ENCODE results near the gene TNFRSF17. TPM values are rescaled to one million over a fixed set of nuclear protein-coding genes. Genes with fewer than 3 reads are reported as not detected.

TNFRSF17 gene
- total and polyA plus RNA-seq, 9 of the 15 experiments (the other 6 are each of a cell fraction or from before 2014, with no cell fraction given), result not detected

DNA sequence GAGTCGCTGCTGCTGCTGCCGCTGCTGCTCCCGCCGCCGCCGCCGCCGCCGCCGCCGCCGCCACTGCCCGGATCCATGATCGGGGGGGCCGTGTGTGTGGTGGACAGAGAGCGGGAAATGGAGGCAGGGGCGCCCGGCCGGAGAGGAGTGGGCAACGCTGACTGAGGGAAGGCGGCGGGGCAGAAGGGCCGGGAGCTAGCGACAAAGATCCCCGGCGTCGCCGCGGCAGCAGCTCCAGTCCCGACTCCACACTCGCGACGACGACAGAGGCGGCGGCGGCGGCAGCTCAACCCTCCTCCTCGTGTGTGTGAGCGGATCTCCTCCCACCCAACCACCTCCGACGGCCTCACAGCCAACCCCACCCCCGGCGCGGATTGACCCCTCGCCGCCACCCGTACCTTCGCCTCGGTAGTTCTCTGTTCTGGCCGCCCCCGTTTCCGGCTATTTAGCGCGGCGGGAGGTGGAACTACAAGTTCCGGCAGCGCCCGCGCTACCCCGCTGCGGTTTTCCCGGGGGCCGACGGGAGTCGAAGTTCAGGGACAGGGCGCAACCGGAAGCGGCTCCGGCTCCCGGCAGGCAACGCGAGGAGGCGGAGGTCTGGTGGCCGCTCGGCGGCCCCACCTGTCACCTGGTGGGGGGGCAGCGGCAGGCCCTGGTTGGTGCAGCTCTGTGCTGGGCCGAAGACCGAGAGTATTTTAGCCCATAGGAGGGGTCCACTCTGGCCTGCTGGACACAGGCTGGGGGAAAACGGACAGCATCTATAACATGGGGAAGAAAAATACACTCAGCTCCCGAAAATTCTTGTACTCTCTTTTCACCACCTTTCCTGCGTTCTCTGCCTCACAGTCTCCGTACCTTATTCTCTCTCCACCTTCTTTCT lies 49.1 kb upstream of the TNFRSF17 start, which contains the start of gene GSPT1 (continued):
- TF ChIP-seq, protein P1, sequence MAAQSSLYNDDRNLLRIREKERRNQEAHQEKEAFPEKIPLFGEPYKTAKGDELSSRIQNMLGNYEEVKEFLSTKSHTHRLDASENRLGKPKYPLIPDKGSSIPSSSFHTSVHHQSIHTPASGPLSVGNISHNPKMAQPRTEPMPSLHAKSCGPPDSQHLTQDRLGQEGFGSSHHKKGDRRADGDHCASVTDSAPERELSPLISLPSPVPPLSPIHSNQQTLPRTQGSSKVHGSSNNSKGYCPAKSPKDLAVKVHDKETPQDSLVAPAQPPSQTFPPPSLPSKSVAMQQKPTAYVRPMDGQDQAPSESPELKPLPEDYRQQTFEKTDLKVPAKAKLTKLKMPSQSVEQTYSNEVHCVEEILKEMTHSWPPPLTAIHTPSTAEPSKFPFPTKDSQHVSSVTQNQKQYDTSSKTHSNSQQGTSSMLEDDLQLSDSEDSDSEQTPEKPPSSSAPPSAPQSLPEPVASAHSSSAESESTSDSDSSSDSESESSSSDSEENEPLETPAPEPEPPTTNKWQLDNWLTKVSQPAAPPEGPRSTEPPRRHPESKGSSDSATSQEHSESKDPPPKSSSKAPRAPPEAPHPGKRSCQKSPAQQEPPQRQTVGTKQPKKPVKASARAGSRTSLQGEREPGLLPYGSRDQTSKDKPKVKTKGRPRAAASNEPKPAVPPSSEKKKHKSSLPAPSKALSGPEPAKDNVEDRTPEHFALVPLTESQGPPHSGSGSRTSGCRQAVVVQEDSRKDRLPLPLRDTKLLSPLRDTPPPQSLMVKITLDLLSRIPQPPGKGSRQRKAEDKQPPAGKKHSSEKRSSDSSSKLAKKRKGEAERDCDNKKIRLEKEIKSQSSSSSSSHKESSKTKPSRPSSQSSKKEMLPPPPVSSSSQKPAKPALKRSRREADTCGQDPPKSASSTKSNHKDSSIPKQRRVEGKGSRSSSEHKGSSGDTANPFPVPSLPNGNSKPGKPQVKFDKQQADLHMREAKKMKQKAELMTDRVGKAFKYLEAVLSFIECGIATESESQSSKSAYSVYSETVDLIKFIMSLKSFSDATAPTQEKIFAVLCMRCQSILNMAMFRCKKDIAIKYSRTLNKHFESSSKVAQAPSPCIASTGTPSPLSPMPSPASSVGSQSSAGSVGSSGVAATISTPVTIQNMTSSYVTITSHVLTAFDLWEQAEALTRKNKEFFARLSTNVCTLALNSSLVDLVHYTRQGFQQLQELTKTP (IDR thresholded peaks at IDR 0.05; ENCODE audit: low read depth in 1 of 2, partially characterized antibody in 2 of 2), result peak; percentile 19 to 100
- TF ChIP-seq ARNT (IDR thresholded peaks at IDR 0.05), result peak in 1 of 2 experiments; percentile 94; a peak in 2 of 4 replicates
- 0 out of 2 replicates have a peak, but pooled peaks have one; percentile 3 for TF ChIP-seq ZNF282 (CRISPR knock-in tag; IDR thresholded peaks at IDR 0.05)
- peak; percentile 91 for TF ChIP-seq ATF7 (IDR thresholded peaks at IDR 0.05)
- TF ChIP-seq IRF2 (CRISPR knock-in tag; IDR thresholded peaks at IDR 0.05), result peak; percentile 41; the same call in 1 of the 2 replicates
- TF ChIP-seq CBX1 (IDR thresholded peaks at IDR 0.05; ENCODE audit: low read depth), result peak; percentile 93
- TF ChIP-seq FOS (IDR thresholded peaks at IDR 0.05; ENCODE audit: extremely low read depth, insufficient read length), result no peak
- peak; percentile 94 for TF ChIP-seq NR2C1 (IDR thresholded peaks at IDR 0.05)
- TF ChIP-seq NR2C1 (tag; IDR thresholded peaks at IDR 0.05), result peak; percentile 97
- TF ChIP-seq, protein P2, sequence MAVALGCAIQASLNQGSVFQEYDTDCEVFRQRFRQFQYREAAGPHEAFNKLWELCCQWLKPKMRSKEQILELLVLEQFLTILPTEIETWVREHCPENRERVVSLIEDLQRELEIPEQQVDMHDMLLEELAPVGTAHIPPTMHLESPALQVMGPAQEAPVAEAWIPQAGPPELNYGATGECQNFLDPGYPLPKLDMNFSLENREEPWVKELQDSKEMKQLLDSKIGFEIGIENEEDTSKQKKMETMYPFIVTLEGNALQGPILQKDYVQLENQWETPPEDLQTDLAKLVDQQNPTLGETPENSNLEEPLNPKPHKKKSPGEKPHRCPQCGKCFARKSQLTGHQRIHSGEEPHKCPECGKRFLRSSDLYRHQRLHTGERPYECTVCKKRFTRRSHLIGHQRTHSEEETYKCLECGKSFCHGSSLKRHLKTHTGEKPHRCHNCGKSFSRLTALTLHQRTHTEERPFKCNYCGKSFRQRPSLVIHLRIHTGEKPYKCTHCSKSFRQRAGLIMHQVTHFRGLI (CRISPR knock-in tag; IDR thresholded peaks at IDR 0.05), result no peak
- TF ChIP-seq SMARCA4 (IDR thresholded peaks at IDR 0.05), result no peak
- TF ChIP-seq ZNF263 (CRISPR knock-in tag; IDR thresholded peaks at IDR 0.05; ENCODE audit: borderline replicate concordance), result no peak
- TF ChIP-seq PYGO2 (tag; IDR thresholded peaks at IDR 0.05), result no peak
- TF ChIP-seq ESRRA (IDR thresholded peaks at IDR 0.05; ENCODE audit: borderline replicate concordance, low read depth), result peak; percentile 99; the same call in 1 of the 2 replicates
- TF ChIP-seq, protein P3, sequence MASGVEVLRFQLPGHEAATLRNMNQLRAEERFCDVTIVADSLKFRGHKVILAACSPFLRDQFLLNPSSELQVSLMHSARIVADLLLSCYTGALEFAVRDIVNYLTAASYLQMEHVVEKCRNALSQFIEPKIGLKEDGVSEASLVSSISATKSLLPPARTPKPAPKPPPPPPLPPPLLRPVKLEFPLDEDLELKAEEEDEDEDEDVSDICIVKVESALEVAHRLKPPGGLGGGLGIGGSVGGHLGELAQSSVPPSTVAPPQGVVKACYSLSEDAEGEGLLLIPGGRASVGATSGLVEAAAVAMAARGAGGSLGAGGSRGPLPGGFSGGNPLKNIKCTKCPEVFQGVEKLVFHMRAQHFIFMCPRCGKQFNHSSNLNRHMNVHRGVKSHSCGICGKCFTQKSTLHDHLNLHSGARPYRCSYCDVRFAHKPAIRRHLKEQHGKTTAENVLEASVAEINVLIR (CRISPR knock-in tag; IDR thresholded peaks at IDR 0.05), result peak; percentile 64
- TF ChIP-seq, protein P4, sequence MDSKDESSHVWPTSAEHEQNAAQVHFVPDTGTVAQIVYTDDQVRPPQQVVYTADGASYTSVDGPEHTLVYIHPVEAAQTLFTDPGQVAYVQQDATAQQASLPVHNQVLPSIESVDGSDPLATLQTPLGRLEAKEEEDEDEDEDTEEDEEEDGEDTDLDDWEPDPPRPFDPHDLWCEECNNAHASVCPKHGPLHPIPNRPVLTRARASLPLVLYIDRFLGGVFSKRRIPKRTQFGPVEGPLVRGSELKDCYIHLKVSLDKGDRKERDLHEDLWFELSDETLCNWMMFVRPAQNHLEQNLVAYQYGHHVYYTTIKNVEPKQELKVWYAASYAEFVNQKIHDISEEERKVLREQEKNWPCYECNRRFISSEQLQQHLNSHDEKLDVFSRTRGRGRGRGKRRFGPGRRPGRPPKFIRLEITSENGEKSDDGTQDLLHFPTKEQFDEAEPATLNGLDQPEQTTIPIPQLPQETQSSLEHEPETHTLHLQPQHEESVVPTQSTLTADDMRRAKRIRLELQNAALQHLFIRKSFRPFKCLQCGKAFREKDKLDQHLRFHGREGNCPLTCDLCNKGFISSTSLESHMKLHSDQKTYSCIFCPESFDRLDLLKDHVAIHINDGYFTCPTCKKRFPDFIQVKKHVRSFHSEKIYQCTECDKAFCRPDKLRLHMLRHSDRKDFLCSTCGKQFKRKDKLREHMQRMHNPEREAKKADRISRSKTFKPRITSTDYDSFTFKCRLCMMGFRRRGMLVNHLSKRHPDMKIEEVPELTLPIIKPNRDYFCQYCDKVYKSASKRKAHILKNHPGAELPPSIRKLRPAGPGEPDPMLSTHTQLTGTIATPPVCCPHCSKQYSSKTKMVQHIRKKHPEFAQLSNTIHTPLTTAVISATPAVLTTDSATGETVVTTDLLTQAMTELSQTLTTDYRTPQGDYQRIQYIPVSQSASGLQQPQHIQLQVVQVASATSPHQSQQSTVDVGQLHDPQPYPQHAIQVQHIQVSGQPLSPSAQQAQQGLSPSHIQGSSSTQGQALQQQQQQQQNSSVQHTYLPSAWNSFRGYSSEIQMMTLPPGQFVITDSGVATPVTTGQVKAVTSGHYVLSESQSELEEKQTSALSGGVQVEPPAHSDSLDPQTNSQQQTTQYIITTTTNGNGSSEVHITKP (IDR thresholded peaks at IDR 0.05; ENCODE audit: partially characterized antibody), result peak; percentile 78

Measured in K562 (cell line).